GM18502 (cell line): Measurements from ENCODE around the gene SUPT7L.
"Not testable (repeated sequence)": the region's sequence is repeated elsewhere in the genome, so short reads cannot be mapped to it uniquely, and the experiment has no call there.

ENCODE experiments used
- ATAC-seq: cut with Tn5 transposase; IDR thresholded peaks from one replicate; pipeline ENCODE4 v1.9.1; 2021; ENCODE audit warnings: mild to moderate bottlenecking; ENCODE audit not compliant: unreplicated experiment, poor library complexity

Gene SUPT7L

DNA sequence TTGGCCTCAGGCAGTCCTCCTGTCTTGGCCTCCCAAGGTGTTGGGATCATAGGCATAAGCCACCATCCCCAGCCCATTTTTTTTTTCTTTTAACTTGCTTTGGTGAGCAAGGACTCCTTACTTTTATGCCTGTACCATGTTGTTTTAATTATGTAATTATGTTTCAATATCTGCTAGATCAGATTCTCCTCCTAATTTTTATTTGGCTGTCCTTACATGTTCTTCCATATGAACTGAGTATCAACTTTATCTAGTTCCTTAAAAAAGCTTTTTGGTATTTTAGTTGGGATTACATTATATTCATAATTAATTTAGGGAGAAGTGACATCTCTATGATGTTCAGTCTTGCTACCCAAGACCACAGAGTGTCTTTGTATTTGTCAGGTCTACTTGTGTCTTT lies 18.2 kb downstream of the SUPT7L start:
- ATAC-seq = no peak

DNA sequence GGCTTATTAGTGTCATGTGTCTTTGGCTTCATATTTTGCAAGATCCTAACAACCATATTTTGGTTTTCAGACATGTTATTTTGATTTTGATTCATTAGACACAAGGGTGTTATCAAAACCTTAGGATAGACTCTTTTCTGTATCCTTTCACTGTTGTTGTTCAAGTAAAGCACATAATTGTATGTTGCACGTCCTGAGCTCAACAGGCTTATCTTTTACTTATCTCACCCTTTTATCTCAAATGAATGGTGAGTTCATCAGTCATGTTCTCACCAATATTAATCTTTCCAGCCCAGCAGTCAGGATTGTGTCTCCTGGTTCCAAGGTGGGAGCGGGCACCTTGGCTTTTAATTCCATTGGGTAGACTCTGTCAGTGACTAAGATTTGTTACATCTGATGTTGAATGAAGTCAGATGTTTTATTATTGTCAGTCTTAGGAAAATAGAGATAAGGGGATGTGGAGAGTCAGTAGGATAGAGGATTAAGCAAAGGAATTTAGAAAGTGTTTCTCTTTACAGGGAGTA lies 22.6 kb downstream of the SUPT7L start:
- ATAC-seq = no peak

DNA sequence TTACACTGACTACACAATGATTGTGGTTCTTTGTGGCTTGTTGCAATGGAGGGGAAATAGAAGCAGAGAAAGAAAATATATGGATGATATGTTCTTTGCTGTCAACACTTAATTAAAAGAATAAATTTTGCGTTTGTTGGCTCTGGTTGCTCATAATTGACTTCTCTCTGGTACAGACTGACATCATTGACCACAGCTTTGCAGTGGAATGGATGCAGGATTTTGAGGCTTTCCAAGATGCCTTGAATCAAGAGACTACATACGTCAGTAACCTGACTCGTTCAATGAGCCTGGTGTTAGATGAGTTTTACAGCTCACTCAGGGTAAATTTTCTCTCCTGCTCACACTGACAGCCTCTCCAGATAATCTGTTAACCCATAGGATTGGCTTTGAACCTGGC lies 24.7 kb downstream of the SUPT7L start:
- ATAC-seq = no peak

DNA sequence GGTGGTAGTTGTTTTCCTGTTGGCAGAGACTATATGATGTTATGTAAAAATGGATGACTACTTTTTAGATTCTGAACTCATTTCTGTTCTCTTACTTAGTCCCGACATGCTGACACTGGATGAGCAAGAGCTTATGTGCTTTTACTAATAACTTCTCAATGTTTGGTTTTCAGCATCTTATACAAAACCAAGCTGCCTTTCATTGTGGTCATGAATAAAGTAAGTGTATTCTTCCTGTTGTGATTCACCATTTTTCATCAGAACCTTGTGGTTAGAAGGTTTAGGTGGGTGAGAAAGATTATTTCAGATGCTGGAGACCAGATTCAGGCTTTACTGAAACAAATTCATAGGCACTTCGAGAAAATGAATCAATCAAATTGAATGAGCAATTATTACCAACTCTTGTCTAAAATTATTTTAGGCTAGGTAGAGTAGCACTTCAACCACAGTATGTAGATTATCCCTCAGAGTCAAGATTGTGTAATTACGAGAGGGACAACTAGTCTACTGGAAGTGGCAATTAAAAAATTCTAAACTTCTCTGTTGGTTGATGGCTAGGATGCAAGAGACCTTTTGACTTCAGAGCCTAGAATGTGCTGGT lies 25.3 kb downstream of the SUPT7L start:
- no peak for ATAC-seq

DNA sequence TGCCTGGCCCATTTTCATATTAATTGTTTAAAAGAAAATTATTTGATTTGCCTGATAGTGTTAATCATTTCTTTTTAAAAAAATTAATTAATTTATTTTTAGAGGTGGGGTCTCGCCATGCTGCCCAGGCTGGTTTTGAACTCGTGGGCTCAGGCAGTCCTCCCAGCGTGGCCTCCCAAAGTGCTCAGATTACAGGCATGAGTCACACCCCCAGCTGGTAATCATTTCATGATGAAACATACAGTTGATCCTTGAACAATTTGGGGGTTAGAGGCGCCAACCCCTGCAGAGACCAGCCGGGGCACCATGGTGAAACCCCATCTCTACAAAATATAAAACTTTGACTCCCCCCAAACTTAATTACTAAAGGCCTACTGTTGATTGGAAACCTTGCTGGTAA lies 26.6 kb downstream of the SUPT7L start:
- ATAC-seq = no peak

DNA sequence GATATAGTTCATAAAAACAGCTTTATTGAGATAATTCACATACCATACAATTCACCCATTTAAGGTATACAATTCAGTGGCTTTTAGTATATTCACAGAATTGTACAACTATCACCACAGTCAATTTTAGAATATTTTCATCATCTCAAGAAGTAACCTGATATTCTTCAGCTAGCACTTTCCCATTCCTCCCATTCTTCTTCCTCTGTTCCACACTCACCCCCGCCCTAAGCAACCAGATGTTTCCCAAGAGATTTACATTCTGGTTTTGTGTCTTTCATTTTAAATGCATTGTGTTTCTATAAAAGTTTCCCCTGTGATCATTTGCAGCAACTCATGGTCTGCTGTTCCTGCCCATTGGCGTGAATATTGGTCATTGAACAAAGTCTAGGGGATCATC lies 29.1 kb downstream of the SUPT7L start:
- no peak for ATAC-seq

GRCh38 chr2:27630257-27630656 lies 33.2 kb downstream of the SUPT7L start:
- not testable (repeated sequence) for ATAC-seq

DNA sequence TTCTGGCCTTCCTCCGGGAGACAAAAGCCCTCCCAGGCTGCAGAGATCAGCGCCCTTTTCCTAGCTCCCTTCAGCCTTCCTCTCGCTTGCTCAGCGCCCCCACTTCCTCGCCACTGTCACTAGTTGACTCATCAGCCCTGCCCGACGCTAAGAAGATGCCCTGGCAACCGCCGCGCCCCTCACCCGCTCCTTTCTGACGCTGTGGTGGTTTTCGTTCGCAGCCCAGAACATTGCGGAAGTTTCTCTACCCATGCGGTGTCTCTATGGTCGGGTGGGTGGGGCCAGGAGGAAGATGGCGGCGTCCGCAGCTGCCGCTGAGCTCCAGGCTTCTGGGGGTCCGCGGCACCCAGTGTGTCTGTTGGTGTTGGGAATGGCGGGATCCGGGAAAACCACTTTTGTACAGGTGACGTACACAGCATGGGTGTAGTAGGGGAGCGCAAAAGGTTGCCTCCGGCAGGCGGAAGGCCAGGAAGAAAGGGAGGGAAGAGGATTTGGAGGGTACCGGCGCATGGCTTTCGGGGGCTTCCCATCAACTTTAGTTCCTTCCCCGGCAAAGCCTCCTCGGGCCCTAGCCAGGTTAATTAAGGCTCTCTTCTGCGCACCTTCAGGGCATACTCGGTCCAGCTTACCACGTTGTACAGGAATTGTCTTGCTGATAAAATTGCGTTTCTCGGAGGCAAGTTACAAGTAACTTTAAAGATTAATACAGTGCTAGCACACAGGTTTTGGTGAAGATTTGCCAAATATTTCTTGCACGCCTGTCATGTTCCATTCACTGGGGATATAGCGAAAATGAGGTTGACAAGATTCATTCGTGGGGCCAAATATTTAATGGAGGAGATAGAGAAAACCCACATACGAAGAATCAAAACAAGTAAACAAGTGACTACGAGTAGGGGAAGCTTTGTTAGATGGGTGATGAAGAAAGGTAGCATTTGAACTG lies 34.4 kb downstream of the SUPT7L start, which contains the start of the genes CCDC121 and GPN1:
TSS of gene CCDC121 (minus strand) at position 246 of the 943 bp plus-strand sequence. CDS start 1,213 bp downstream, outside the sequence.
TSS of gene GPN1 (plus strand) at position 284 of the 943 bp plus-strand sequence. CDS start at position 293, 9 bp downstream.
- ATAC-seq = peak; percentile 98

GRCh38 chr2:27627963-27628766 lies 35.2 kb downstream of the SUPT7L start:
- peak; percentile 34 for ATAC-seq

DNA sequence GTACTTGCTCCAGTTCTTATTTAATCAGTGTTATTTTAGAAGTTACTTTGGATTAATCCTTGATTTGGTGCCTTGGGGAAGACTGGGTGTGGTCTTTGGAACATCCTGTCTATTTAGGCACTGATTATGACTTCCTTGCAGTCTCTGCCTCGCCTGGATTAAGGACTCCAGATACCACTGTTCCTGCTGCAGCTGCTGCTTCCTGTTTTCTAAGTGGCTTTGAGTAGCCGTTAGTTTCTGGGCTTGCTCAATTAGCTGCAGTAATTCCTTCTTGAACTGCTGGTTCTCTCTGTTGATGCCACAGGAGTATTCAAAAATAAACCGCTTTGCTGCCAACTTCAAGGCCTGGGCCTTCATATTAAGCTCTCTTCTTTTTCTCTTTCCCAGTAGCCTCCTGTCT lies 36.5 kb downstream of the SUPT7L start:
- not testable (repeated sequence) for ATAC-seq

DNA sequence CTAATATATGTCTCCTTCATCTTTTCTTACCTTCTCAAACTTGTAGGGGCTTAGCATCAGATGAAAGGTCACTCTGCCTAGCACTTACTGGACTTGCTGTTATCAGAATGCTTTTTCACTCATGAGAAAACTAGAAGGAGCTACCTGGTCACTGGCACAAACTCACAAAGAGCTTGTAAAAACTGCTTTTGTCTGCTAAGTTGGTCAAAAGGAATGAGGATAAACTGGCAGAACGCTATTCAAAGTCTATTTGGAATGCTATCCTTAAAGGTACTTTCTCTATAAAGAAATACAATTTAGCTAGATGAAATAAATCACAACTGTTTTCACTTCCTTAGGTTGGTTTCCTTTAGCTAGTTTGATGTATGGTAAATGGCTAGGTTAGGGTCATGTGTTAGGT lies 37.1 kb downstream of the SUPT7L start:
- ATAC-seq = not testable (repeated sequence)

GRCh38 chr2:27624943-27625342 lies 38.5 kb downstream of the SUPT7L start:
- no peak for ATAC-seq

GRCh38 chr2:27622921-27623384 lies 40.5 kb downstream of the SUPT7L start:
- ATAC-seq = no peak

GRCh38 chr2:27621524-27621923 lies 41.9 kb downstream of the SUPT7L start:
- ATAC-seq = no peak

- ATAC-seq = no peak
These were observed 48.1 kb downstream of the SUPT7L start for GRCh38 chr2:27615316-27615715.

- no peak for ATAC-seq
These were observed 49.4 kb downstream of the SUPT7L start for GRCh38 chr2:27613985-27614384.

DNA sequence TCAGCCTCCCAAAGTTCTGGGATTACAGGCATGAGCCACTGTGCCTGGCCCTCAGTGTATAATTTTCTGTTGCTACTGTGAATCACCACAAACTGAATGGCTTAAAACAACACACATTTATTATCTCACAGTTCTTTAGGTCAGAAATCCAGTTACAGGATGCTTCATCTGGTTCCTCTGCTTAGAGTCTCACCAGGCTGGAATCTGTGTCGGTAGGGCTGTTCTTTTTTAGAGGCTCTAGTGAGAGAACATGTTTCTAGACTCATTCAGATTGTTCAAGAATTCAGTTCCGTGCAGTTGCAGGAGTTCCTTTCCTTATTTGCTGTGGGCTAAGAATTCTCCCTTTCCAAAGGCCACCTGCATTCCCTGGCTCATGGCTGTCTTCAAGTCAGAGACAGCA lies 56.8 kb downstream of the SUPT7L start:
- ATAC-seq = no peak
